GM19395 (cell line): Measurements from ENCODE around the gene CDH13.

Experiments
- ATAC-seq: cut with Tn5 transposase; IDR thresholded peaks from one replicate; pipeline ENCODE4 v1.9.1; 2021; ENCODE audit warnings: mild to moderate bottlenecking, moderate library complexity; ENCODE audit not compliant: unreplicated experiment

The CDH13 gene

DNA sequence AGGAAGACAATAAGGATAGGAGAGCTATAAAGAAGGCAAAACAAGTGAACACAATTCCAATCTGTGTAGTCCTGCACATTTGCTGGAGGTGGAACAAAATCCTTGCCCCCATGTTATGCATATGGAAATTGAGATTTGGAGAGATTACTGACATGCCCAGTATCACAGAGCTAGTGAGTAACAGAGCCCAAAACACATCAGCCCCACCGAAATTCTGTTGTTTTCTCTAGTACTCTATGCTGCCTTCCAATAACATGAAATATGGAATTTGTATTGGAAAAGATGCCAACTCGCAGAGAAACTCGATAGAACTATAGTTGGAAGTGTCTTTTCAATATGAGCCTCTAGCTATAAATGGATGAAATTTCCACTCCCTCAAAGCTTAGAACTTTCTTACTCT is 456.6 kb downstream of the CDH13 start:
- no peak for ATAC-seq

DNA sequence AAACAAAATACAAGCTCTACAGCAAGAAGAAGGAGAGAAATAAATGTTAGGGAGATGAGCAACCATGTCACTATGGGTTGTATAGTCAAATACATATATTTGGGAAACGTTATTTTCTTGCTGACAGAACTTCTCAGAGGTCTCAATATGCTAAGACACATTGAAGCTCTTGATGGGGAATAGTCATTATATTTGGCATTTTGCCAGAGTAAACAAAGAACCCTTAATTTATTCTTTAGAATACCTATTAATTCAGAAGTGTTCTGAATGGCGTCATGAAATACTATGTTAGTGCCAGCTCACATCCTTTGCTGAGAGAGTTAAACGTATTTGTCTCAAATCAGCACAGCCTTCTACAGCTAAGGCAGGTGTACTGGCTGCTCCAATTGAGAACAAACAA is 458.9 kb downstream of the CDH13 start:
- ATAC-seq, result no peak

DNA sequence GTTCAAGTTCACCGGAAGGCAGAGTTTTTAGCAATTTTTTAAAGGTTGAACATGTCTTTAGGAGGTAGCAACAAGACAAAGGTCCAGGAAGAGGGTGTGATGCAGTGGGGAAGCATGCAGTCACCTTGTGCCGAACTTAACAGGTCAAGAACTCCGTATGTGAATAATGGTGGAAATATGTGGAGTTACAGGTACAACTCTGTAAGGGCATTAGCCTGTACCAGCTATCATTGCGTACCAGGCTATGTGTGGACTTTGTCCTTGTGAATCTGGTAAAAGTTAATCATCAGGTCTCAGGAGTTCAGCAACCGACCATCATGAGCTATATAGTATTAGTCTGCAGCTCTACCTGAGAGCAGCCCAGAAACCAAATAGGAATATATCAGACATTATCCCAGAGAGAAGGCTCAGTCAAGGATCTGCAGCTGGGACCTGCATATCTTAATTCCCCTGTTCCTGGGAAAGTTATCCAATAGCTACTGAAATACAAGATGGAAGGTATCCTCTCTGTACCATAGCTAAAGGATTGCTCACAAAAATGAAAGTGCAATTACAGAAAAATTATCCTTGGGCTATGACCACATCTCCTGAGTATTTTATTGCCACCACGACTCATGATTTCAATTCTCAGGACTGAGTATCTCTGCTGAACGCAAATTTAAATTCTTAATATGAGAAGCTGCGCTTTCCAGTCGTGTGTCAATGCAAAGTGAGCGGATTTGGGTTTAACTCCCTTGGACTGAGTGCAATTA is 469.3 kb downstream of the CDH13 start:
- no peak for ATAC-seq

DNA sequence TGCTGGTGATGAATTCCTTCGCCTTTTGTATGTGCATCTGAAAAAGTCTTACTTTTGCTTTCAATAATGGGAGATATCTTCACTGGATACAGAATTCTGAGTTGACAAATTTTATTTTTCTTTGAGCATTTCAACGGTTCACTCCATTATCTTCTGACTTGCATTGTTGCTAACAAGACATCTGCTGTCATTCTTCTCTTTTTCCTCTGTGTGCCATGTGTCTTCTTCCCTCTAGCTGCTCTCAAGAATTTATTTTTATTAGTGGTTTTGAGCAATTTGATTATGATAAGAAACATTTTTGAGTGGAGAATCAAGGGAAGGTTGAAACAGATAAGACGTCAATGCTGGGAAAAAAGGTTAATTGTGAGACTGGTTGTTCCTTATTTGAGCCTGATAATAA is 471.8 kb downstream of the CDH13 start:
- no peak for ATAC-seq

DNA sequence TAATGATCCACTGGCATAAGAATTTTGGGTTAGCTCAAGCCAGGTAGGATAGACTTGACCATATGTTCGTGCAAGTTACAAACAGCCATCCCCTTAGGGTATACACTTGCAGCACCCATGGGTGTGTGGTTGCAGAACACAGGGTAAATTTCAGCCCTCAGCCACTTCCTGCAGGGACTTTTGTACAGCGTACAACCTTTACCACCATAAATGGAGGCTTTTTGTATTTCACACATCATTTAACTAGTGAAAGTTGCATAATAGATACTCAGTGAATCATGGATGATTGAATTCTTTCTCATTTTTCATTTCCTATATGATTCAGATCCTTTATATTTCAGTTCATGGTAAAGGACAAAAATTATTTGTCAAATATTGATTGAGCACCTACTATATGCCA is 473.9 kb downstream of the CDH13 start:
- ATAC-seq, result no peak

DNA sequence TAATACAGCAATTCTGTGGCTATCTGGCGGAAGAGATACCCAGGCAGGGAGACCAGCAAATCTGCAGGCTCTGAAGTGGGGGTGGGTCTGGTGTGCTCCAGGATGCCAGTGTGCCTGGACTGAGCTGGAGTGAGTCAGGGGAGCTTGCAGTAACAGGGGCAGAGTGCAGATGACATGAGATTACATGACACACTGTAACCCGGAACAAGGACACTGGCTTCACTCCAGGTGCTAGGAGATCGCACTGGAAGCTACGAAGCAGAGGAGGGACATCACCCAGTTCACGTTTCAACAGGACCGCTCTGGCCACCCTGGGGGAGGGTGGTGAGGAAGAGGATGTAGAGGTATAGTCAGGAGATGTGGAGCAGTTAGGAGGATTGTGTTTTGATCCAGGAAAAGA is 475.6 kb downstream of the CDH13 start:
- no peak for ATAC-seq

DNA sequence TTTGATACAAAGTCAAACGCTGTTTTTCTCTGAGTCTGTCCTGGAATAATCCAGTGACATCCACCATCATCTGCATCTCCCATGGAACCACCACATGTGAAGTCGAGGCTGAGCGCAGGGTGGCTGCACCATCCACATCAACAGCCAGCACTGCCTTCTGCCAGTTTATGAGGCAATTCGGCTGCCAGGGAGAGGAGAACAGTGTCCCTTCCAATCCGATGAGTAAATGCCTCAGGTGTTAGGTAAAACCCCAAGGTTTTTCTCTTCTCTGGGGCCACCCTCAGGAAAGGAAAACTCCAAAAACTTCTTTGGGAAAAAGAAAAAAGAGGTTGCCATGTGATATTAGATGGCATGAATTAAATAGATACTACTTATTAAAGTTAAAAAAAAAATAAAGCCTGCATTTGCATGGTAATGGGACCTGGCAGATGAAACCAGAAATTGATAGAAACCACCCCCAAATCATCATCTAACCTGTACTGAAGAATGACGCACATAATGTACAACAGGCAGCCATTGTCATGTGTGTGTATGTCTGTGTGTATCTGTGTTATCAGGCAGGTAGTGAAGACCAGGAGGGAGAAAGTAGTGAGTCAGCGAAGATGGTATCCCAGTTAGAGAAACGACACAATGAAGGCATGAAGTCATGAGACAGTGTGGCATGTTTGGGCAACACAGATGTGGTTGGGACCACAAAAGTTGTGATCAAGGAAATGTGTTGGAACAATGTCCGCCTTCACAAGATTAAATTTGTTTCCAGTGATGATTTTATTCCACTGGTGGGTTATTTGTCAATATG is 478.7 kb downstream of the CDH13 start:
- no peak for ATAC-seq

DNA sequence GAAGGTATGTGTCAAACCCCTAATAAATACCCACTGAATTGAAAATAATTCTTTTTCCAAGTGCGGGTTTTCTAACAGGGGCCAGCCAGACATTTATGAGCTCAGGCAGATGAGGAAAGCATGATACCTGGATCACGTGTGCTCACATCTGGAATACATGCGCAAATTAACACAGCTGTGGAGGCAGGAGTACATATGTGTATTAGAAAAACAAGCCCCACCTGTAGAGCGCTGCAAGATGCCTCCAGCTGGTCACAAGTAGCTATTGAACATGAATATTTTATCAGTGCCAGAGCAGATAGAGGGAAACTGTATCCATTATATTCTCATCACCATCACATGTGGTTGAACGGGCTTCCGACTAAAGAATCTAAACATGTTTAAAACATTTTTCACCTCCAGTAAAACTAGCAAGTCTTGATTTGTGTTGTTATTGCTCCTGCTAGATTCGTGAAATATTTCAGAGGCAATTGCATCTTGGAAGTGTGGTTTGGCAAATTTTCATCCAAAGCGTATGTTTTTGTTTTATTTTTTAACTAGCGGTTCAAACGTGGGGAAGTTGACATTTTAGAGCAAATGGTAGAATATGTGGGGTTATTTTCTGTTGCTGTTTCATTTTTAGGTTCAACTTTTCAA is 482.8 kb downstream of the CDH13 start:
- ATAC-seq, result no peak

DNA sequence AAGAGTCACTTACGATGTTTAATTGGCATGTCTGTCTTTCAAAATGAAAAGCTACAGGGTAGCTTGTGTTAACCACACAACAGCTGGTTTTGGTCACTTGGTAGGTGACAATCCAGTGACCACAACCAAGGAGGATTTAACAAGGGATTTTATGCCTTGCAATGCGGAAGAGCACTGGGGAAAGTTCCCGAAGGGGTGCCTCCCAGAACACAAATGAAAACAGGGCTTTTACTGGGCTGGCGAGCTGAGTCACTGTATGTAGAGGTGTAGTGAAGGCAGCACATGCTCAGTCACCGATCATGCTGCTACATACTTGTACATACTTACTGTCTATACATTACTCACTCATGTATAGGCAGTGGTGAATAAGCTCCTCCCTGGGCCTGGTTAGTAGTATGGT is 483.5 kb downstream of the CDH13 start:
- no peak for ATAC-seq

DNA sequence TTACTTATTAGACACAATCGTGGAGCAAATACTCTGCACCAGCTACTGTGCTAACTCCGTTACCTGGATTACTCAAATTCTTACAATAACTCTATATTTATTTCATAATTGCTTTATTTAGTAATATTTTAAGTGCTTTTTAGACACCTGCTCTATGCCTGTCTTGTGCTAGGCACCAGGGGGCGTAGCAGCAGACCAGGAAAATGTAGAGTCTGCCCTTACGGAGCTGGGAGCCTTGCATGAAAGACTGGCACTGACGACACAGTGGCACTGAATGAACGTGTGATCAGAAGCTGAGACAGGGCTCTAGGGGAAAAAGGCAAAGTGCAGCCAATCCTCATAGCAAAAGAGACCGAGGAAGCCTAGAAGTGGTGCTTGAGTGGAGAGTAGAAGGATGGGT is 486.5 kb downstream of the CDH13 start:
- no peak for ATAC-seq

DNA sequence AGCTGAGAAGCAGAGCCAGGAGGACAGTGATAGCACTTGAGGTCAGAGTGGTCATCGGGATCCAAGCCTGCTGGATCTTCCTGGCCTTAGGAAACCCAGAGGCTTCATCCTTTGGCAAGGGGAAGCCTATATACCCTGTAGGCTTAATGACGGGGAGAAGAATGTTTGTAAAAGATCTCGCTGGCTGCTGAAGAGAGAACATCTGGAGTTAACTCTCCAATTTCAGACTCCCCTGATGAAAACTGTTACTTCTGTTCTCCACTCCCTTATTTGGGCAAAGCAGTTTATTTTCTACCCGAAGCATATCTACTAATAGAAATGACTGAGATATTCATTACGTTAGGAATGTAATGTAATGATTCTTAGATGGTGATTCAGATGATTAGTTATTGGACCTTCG is 487.0 kb downstream of the CDH13 start:
- no peak for ATAC-seq

DNA sequence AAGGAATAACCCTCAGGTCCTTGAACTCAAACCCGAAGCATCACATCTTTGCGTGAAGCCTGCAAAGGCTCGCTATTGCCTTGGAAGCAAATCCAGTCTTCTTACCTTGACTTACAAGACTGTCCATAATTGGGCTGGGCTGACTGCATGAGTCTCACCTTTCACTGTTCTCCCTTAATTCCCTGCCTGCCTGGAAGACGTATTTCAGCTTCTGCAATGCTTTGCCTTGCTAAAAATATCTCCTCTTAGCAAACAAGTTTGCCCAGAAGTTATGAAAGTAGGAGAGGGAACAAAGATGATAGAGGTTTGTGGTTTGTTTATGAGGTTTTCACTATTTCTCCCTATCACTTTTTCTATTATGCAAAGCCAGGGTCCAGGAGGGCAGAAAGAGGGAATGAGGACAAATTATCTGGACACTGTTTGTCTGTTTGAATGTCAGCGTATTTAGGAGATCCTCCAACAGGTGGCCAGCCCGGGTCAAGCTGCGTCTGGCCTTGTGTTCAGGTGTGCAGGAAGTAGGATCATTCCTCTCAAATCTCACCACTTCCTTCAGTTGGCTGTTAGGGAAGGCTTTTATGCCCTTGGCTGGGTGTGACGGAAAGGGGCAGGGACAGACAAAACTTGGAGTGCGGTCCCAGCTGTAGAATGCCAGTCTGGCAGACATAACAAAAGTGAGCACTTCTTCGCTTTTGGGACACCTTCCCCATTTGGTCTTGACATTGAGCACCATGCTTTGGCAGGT is 488.9 kb downstream of the CDH13 start:
- no peak for ATAC-seq

DNA sequence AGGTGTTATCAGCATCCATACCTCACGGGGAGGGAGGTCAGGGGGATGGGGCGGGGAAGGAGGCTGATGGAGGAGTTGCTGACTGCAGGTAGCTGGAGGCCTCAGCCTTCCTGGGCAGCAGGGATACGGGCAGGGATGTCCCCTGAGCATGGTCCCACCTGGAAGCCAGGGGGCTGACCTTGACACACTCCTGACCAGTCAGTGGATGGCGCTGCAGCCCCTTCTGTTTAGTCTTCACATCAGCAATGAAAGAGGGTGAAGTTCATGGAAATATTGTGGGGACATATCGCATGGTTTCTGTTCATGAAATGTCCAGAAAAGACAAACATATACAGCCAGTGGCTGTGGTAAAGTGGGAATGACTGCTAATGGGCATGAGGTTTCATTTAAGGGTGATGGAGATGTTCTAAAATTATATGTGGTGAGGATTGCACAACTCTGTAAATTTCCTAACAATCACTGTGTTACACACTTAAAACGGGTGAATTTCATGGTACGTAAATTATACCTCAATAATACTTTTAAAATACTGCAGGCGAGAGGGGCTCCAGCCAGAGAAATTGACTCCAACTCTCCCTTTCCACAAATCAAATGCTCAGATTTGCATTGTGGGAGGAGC is 489.6 kb downstream of the CDH13 start:
- no peak for ATAC-seq

DNA sequence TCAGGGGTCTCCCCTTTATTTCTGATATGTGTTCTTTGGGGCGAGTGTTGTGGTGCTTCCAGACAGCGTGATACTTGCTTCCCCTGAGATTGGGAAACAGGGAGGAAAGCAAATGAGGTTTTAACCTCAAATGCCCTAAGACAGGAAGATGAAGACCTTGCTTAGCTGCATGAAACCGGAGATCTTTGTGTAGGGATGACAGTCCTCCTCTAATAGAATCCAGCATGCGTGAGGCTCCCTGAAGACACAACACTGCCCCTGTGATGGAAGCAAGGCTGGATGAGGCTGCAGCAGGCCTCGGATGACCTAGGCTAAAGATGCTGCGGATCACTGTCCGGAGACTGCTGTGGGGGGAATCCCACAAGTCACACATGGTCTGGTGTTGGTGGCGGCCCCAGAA is 491.0 kb downstream of the CDH13 start:
- ATAC-seq, result no peak

DNA sequence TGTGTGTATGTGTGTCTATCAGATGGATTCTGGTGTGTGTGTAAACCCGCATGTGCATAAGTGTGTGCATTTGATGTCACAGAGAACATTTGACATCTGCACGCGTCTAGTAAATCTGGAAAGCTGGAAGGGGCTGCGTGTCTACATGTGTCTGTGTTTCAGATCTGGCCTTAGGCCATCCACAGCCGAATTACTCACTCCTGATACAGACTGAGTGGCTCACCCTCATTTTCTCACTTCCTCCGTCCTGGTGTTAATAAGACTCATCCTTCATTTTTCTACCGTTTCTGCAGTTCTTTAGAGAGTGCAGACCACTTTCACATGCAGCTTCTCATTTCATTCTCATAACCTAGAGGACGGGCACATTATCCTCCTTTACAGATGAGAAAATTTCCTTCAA is 491.6 kb downstream of the CDH13 start:
- ATAC-seq, result no peak

DNA sequence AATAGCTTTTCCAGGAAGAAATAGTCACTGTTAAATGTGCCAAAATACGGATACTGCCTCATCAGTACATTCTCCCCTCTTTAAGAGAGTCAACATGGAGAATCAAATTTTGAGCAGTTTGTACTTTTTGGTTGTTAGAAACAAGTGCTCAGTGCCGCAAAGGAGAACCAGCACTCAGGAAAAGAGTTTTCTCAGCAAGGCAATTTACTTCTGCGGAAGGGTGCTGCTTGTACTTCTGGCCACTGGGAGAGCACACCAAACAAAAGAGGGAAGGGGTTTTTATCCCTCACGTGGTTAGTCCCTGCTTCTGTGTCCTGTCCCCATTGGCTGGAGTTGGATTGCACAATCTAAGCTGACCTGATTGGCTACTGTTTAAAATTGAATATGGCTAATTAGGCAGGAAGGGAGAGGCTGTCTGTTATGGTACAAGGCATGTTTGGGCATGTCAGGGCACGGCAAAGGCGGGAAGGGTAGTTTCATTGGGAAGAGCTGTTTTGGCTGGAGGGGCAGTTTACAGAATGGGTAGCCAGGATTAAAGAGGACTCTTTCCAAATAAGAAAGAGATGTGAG is 499.3 kb downstream of the CDH13 start:
- ATAC-seq, result no peak

DNA sequence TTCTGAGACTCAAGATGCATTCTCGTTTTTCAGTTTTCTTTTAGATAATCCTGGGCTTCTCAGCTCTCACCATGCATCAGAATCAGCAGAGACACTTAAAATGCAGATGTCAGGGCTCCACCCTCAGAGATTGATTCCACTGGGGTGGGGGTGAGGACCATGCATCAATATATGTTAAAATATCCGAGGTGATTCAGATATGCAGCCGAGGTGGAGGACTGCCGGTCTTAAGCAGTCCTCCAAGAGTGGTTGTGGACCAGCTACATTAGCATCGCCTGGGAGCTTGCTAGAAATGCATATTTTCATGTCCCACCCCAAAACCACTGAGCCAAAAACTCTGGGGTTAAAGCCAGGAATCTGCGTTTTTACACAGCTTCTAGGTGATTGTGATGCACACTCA is 501.3 kb downstream of the CDH13 start:
- no peak for ATAC-seq

DNA sequence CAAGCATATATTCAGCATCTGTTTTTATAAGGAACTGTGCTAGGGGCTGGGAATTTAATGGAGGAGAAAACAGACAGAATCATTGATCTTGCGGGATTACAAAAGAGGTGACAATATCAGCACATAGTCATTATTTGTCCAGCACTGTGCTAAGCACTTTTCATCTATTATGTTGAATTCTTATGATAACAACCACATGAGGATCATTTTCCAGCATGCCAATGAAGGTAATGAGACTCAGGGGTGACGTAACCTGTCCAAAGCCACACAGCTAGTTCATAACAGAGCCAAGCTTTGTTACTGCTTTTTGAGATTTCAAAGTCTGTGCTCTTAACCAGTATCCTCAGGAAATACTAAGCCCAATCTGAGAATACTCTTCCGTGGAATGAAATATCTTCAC is 503.3 kb downstream of the CDH13 start:
- ATAC-seq, result no peak

DNA sequence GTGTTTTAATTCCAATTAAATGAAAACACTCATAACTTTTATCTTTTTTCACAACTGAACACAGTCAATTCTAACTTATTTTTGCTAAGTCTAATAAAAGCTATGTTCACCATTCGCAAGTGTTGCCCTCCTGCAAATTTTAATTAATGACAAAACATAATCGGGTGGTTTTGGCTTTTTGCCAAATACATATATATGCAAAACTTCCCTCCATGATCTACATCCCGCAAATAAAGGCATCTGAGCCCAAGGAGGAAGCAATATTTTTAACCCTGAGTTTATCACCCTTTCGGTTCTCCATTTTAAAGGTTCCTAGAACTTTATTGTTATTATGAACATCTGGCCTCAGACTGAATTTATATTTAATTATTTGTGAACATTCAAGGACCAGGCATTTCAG is 507.9 kb downstream of the CDH13 start:
- no peak for ATAC-seq

DNA sequence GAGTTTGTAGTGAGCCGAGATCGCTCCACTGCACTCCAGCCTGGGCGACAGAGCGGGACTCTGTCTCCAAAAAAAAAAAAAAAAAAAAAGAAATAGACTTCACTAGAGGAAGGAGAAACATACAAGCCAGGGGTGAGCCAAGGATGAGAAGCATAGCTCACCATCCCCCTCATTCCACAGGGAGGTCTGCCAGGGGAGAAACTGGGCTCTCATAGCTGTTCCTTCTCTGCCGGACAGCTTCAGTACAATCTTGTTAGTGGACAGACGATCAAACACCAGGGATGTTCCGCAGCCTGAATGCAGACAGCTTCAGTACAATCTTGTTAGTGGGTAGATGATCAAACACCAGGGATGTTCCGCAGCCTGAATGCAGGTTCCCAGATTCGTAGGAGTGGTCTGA is 509.6 kb downstream of the CDH13 start:
- ATAC-seq, result no peak

DNA sequence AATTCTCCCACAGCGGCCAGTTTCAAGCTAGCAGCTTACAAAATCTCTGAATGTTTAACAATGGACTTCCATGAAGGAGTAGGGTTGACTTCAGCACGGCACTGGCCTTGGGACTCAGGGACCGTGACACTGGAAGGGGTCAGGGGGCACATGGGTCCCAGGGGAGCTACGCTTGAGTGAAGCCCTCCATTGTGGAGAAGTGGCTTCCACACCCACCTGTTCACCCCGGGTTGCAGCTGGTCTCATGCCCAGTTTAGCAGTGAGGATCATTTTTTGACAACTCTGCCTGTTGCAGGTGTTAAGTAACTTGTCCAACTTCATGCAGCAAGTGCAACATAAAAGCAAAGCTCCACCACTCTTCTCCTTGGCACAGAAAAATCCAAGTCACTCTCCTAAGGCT is 510.2 kb downstream of the CDH13 start:
- ATAC-seq, result peak; percentile 17
